ENCODE measurements around the gene SF1. TPM values are rescaled to one million over a fixed set of nuclear protein-coding genes. Genes with fewer than 3 reads are reported as not detected.
A peak's percentile ranks its signal among the peaks of the same experiment; 100 is the strongest.

SF1 gene
- total RNA-seq, 1 donor from 2014 or later, result 191 TPM

DNA sequence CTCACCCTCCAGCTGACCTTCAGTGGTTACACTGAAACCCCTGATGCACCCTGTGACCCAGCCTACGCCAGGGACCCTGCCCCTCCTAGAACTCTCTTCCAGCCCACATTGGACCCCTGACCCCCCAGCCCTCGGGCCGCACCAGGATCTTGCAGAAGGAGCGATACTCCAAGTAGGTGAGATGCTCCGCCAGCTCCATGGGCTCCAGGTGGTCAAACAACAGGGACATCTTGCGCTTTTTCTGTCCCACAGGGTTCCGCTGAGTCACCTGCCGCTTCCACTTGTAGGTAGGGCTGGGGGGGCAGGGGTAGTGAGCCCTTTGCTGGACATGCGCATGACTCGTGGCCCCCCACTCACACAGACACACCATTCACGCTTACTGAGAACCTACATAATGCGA lies 38.5 kb downstream of the SF1 start:
- DNase-seq (no peak), ATAC-seq (no peak)
- intact Hi-C loops (cut with micrococcal nuclease), result no loop called here

- ATAC-seq, result no peak
- intact Hi-C loops (cut with micrococcal nuclease), result no loop called here
- no peak for DNase-seq
Measured at GRCh38 chr11:64736654-64737053, 41.7 kb downstream of the SF1 start.

GRCh38 chr11:64735725-64736259 lies 42.5 kb downstream of the SF1 start:
- ATAC-seq (no peak), DNase-seq (no peak)
- intact Hi-C loops (cut with micrococcal nuclease), result no loop called here

DNA sequence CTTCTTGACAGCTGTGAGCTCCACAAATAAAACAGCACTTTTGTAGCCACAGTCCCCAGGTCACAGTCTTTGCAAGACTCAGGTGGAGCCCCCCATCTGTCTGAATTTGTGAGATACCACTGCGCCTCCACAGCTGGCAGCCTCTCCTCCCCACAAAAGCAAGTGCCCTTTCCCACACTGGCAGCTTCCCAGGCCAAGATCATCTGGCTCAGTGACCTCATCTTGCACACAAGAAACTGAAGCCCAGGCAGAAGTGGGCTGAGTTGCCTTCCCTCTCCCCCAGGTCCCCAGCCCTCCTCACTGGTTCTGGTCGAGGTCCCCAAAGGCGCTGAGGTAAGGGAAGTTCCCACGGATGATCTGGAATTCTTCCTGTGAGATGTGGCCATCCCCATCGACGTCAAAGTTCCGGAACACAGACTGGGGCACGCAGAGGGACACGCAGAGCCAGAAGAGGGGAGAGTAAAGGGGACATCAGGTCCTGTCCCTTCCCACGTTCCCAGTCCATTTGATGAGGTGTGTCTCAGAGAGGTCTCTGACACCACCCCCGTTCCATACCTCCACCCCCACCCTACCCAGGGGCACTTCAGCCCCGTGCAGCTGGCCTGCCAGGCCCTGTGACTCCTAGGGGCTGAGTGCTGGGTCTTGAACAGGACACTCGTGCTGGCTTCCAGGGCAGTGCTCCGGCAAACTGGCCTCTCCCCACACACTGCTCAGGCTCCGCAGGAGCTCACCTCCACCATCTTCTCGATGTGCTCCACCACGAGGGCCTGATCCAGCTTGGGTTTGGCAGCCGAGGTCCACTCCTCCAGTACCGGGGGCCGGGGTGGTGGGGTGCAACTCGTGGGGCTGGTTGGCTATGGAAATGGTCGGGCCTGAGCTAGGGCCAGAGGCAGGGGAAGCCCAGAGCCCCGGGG lies 43.3 kb downstream of the SF1 start:
- ATAC-seq (peak; percentile 11), DNase-seq (no peak)
- intact Hi-C loops (cut with micrococcal nuclease), result no loop called here

- DNase-seq (no peak), ATAC-seq (no peak)
- intact Hi-C loops (cut with micrococcal nuclease), result no loop called here
Measured at GRCh38 chr11:64731601-64732000, 46.7 kb downstream of the SF1 start.

- ATAC-seq (peak; percentile 33), DNase-seq (no peak)
- intact Hi-C loops (cut with micrococcal nuclease), result no loop called here
Measured at GRCh38 chr11:64729851-64730382, 48.4 kb downstream of the SF1 start.

DNA sequence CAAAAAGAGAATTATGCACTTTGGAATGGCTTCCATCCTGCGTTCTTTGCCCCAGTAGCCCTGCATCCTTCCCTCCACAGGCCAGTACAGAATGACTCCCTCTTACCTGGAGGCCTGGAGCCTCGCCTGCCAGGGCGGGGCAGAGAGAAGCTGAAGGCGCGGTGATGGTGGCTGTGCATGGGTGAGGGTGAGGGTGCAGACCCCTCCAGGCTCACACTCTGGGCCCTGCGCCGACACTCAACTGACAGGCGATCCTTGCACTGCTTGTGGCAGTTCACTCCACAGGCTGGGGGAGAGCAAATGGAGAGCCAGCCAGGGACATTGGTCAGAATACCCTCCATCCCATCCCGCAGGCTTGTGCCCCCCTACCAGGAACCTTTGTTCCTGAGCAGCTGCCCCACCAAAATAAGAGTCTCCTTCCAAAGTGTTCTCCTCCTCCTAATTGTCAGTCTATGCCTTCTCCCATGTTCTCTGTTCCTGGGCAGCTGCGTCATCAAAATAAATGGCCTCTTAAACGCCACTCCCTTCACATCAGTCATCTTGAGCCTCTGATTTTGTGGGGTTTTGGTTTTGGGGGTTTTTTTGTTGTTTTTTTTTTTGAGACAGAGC lies 49.5 kb downstream of the SF1 start:
- no peak for ATAC-seq
- intact Hi-C loops (cut with micrococcal nuclease), result no loop called here
- DNase-seq, result no peak

DNA sequence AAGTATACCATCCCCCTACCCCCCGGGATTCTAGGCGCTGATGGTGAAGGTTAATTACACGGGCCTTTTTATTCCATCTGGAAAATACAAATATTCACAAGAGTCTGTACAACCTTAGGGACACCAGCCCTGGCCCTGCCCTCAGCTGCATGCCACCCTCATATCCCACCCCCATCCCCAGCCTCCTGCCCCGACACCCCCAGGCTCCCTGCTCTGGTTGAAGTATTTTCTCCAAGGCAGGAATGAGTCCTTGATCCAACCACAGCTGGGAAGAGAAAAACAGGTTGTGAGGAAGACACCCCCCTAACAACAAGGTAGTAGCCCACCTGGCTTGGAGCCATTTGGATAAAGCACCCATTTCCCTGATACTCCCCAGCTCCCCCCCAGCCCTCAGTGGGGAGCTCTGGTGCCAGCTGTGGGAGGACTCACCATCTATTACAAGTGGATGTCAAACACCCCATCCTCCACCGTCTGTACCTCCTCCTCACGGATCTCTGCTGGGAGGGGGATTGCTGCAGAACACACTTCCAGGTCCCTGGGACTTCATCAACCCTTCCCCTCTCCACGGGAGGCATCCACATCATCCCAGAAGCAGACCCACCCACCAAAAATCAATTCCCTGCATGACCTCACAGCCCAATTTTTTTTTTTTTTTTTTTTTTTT lies 51.3 kb downstream of the SF1 start:
- DNase-seq, result no peak
- no peak for ATAC-seq
- intact Hi-C loops (cut with micrococcal nuclease), result no loop called here

DNA sequence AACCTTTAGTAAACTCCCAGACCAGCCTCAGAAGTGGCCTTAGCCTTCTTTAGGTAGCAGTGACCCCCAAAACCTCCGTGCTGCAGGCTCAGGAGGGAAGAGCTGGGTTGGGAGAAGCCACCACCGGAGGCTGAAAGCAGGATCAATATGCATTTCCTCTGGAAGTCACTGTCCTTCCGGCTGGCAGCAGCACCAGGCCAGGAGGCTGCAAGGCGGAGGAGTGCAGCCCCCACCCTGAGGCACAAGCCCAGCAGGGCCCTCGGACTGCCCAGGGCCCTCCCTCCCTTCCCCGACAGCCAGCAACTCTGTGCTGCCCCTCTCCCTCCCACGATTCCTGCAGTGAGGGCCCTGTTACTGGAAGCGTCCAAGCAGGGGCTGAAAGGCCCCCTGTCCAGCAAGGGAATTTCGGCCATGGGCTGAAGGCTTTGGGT lies 52.1 kb downstream of the SF1 start:
- DNase-seq (no peak), ATAC-seq (no peak)
- intact Hi-C loops (cut with micrococcal nuclease), result no loop called here

GRCh38 chr11:64724863-64725532 lies 53.3 kb downstream of the SF1 start:
- DNase-seq, result no peak
- ATAC-seq, result no peak

GRCh38 chr11:64723907-64724862 lies 54.2 kb downstream of the SF1 start:
- intact Hi-C loops (cut with micrococcal nuclease), result no loop called here
- ATAC-seq (no peak), DNase-seq (no peak)

More at GRCh38 chr11:64724863-64725532, 53.3 kb downstream of the SF1 start:
- intact Hi-C loops (cut with micrococcal nuclease), result no loop called here

DNA sequence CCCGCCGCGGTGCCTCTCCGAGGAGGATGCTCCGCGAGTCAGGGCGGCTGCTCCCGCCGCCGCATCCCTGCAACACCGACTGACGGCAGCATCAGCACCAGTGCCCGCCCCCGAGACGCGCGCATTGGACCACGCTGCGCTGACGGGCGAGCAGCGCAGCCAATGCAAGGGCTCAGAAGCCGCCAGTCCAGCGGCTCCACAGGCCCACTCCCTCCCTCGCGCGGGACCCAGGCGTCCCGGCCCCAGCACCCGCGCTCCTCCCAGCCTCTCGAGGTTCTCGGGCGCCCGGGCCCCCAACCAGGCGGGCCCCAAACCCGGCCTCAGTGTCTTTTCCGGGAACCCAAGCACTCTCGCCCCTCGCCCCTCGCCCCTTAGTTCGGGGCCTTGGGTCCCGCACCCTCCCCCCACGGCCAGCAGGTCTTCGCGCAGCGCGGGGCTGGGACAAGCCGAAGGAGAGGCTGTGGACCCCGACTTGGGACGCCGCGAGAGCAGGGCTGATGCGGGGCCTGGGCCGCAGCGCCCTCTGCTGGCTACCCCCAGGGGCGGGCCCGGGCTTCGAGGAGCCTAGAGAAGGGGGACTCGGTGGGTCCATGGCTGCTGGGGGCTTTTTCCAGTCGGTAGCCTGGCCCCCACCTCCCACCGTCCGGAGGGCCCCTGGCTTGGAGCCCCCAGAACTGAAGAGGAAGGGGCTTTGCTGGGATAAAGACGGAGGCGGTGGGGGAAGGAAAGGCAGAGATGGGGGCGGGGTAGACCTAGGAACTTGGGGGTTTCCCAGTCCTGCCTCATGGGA lies 55.0 kb downstream of the SF1 start, which contains the start of gene NRXN2:
NRXN2 (minus strand) TSS at position 81 of the 790 bp plus-strand sequence. CDS start 9,498 bp downstream, outside the sequence.
- ATAC-seq (peak; percentile 99), DNase-seq (peak; percentile 92)
- intact Hi-C loops (cut with micrococcal nuclease), result no loop called here

GRCh38 chr11:64722141-64723065 lies 55.9 kb downstream of the SF1 start:
- ATAC-seq (no peak), DNase-seq (no peak)
- intact Hi-C loops (cut with micrococcal nuclease), result no loop called here

DNA sequence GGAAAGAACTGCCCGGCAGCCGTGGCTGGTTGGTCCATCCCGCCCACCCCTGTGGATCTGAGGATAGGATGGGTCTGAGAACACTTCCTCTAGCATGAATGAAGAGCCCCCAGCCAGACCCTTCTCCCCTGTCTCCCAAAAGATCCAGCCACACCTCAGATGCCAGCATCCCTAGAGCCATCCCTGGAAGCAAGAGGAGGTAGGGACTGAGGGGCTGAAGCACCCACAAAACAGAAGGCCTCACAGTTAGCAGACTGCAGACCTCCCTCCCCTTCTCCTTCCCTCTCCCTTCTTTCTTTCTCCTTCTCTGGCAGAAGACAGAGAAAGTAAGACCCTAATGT lies 57.0 kb downstream of the SF1 start:
- intact Hi-C loops (cut with micrococcal nuclease), result no loop called here
- ATAC-seq, result no peak
- DNase-seq, result no peak

- no peak for ATAC-seq
- intact Hi-C loops (cut with micrococcal nuclease), result no loop called here
- no peak for DNase-seq
Measured at GRCh38 chr11:64720640-64721358, 57.5 kb downstream of the SF1 start.

DNA sequence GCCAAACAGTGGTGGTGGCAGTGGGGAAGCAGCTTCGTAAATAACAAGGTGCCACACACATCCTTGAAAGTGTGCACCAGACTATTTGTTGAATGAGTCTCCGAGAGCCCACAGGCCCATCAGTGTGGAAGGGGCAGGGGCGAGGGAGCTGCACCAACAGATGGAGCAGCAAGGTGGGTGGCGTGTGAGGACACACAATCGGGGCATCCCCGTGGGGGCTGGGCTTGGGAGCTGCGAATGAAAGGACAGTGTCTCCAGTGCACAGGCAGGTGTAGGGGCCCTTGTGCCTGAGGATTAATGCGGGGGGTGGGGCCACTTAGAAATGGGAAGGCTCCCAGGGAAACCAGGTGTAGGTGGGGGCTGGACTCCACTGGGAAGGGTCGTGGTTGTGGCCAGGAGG lies 58.2 kb downstream of the SF1 start:
- DNase-seq, result no peak
- intact Hi-C loops (cut with micrococcal nuclease), result no loop called here
- no peak for ATAC-seq
